Activated T-helper 1 cell treated with anti-CD3 and anti-CD28 coated beads, Interleukin-2, amount 50 U/mL, for 16 hours (primary cell): ENCODE results near the gene FAIM2.

Experiments
- DNase-seq, 2 donors: peaks; one replicate each; pipeline ENCODE4 v3.0.0-alpha.2; 2020; ENCODE audit warnings: low read depth in 1 of 2, low spot score in 1 of 2

The FAIM2 gene

DNA sequence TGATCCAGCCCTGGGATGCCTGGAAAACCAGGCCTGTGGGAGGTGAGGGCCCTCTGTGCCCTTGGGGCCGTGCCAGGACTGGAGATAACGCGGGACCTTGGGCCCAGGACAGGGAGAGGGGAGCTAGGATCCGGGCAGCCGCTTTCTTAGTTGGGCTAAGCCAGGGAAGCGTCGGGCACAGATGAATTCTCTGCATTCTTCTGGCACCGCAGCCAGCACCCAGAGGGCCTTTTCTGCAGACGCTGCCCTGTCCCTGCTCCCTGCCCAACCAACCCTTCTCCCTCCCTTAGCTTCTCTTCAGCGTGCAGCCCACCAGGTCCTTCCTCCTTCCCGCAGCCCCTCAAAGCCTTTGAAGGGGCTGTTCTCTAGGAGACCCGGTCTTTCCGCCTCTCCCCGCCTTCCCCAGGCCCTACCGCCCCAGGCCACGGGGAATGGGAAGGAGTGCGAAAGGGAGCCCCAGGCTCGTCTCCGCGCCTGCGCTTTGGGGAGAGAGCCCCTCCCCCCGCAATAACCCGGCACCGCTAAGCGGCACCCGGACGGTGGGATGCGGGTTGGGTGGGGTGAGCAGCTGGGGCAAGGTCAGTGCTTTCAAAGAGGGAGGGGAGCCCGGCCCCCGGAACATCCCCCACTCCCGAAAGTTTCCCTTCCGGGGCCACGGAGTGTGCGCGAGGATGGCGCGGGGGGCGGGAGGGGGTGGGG is 76.2 kb downstream of the FAIM2 start:
- DNase-seq, result peak in 1 of 2 donors; percentile 16

DNA sequence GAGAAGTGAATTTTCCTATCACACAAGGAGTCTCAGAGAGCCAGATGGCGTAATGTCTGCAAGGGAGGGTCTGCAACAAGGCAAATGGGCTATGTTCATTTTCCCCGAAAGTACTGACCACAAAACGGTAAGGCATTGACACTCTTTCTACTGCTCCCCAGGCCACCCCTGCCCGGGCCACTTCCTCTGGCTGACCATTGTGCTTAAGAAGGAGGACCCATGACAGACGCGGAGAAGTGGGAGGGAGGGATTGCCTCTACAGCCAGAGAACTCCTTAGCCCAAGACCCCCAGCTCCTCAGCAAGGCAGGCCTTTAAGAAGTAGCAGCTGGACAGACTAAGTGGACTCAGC is 76.7 kb downstream of the FAIM2 start:
- no peak for DNase-seq

- DNase-seq, result no peak
These were observed 77.7 kb downstream of the FAIM2 start for GRCh38 chr12:49825971-49826421.

GRCh38 chr12:49825360-49825970 is 78.2 kb downstream of the FAIM2 start:
- no peak for DNase-seq

GRCh38 chr12:49824895-49825294 is 78.8 kb downstream of the FAIM2 start:
- DNase-seq, result no peak

GRCh38 chr12:49824416-49824815 is 79.3 kb downstream of the FAIM2 start:
- DNase-seq, result no peak

DNA sequence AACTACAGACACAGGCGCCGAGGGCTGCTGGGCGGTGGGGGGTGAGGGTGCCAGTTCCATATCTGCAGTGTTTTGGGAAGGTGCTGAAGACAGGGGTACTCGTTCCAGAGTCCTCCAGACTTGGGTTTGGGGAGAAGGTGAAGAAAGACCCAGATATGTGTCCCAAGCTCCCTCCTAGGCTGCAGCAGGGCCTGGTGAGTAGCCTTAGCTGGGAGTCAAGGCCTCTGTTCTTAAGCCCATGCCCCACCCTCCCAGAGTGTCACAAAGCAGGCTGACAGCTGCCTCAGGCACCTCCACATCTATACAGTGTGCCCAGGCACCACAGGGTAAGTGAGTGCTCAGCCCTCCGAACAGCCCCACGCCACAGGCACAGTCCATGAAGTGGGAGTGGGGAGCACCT is 79.7 kb downstream of the FAIM2 start:
- DNase-seq, result no peak

DNA sequence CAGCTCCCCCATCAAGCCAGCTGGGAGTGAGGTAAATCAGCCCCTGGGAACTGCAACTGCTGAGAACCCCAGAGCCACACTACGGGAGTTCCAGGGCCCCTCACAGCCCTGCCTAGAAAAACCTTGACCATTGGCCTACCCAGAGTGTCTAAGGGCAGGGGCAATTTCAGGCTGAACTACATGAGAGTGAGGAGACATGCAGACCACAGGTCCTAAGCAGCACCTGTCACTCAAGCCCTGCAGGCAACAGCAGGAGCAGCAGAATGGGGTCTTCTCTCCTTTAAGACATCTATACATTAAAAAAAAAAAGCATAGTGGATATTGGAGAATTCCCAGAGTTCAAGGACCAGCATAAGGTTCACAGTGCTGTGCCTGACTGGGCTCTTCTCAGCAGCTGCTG is 80.3 kb downstream of the FAIM2 start:
- DNase-seq, result no peak

DNA sequence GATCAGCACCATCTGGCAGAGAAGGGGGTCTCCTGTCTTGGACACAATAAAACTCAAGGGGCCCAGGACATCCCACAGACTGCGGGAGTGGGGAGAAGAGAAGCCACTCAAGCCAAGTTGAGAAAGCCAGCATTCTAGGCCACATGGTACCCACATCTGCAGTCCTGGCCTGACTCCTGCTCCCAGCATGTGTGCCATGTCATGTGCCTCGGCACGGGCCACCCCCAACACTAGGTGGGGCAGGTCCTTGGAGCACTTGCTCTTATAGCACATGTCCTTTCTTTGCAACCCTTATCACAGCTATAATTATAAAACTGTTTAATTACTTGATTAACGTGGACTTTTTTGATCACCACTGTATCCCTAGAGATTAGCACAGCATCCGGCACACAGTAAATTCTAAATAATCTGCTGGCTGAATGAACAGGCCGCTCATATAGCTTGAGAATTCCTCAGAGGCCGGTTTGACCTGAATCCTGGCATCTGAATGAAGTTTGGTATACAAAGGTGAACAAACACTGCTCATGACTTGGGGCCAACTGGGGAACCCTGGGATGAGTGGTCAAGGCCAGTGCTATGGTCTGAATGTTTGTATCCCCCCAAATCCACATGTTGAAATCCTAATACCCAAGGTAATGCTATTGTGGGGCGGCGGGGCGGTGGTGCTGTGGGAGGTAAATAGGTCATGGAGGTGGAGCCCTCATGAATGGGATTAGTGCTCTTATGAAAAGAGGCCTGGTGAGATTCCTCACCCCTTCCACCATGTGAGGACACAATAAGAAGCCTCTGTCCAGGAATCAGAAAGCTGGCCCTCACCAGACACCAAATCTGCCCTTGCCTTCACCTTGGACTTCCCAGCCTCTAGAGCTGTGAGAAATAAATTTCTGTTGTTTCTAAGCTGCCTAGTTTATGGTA is 82.1 kb downstream of the FAIM2 start:
- DNase-seq, result no peak

- DNase-seq, result no peak
These were observed 83.9 kb downstream of the FAIM2 start for GRCh38 chr12:49819786-49820185.

- no peak for DNase-seq
These were observed 85.3 kb downstream of the FAIM2 start for GRCh38 chr12:49818241-49818895.
